IgD-negative memory B cell (primary cell): ENCODE data around the gene LY6G6F. TPM values are rescaled to one million over a fixed set of nuclear protein-coding genes. Genes with fewer than 3 reads are reported as not detected.

Experiments
- H3K27ac Mint-ChIP-seq, 3 donors: one replicate each; pipeline ENCODE4 v1.8.0; 2020 to 2022; ENCODE audit warnings: mild to moderate bottlenecking in 3 of 3, mixed read lengths in 3 of 3, moderate library complexity in 1 of 3
- H3K27me3 Mint-ChIP-seq: one replicate; pipeline ENCODE4 v1.8.0; 2021; ENCODE audit warnings: mixed read lengths
- H3K36me3 Mint-ChIP-seq: one replicate; pipeline ENCODE4 v1.8.0; 2020; ENCODE audit warnings: mild to moderate bottlenecking, mixed read lengths
- H3K4me1 Mint-ChIP-seq, 3 donors: one replicate each; pipeline ENCODE4 v1.8.0; 2020 to 2022; ENCODE audit warnings: mixed read lengths in 3 of 3, mild to moderate bottlenecking in 1 of 3
- H3K4me3 Mint-ChIP-seq, 4 donors: one replicate each; pipeline ENCODE4 v1.8.0; 2020 to 2022; ENCODE audit warnings: mild to moderate bottlenecking in 4 of 4, mixed read lengths in 4 of 4, moderate library complexity in 3 of 4
- H3K9me3 Mint-ChIP-seq, 3 donors: one replicate each; pipeline ENCODE4 v1.8.0; 2020 to 2021; ENCODE audit warnings: mixed read lengths in 3 of 3, mild to moderate bottlenecking in 1 of 3
- polyA plus RNA-seq: library from polyadenylated mRNA; unstranded; fragments of 300-500 nt; fragmentation: Illumina TruSeq; gene quantifications from one replicate; pipeline ENCODE4 v1.2.3, GENCODE V29; 2021

Gene LY6G6F
- polyA plus RNA-seq, 1 donor from 2014 or later = 0.95 TPM

GRCh38 chr6:31687860-31688693 is 18.6 kb upstream of the LY6G6F start:
- Mint-ChIP-seq H3K9me3 (no peaks in the 10 kb centered on the region), H3K4me3 (peak overlapping the region in 2 of 4 donors; percentile 6 to 43), H3K27ac (no peak overlapping the region), H3K4me1 (peaks cover 8 to 19% (median 17%) of the 10 kb centered on the region in 3 donors), H3K36me3 (no peaks in the 10 kb centered on the region), H3K27me3 (no peaks in the 10 kb centered on the region)

DNA sequence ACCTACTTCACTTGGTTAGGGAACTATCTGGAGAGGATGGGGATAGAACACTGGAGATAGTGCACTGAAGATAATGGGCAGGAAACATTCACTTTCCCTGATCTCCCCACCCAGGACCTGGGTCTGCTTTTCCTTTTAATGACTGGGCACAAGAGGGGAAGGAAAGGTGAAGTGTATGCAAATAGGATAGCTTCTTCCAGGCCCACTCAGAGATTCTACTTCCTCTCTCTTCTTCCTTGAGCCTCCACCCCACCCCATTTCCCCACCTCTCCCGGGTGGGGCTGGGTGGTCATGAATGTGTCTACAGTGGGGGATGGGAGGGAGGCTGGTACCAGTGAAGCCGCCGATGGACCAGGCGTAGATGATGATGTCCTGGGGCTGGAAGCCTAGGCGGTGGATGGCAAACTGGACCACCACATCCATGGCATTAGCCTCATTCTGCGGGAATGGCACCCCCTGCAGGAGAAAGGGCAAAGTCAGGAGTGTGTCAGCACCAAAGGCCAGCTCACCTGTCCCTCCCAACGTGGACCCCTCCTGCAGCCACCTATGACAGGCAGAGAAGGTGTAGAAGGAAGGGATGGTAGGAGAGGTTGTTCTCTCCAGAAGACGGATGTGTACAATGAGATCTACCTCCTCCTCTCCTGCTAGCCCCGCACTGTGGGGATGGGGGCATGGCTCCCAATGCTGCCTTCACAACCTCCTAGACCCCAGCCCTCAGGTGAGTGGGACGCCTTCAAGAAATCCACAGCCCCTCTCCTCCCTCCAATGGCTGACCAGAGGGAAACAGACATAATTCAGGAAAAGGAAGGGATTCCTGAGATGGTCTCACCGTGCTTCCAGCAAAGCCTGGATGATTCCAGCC is 17.2 kb upstream of the LY6G6F start:
- Mint-ChIP-seq H3K4me1 (peaks cover 8 to 19% (median 17%) of the 10 kb centered on the region in 3 donors), H3K27me3 (no peaks in the 10 kb centered on the region), H3K4me3 (peak overlapping the region in 2 of 4 donors; percentile 46 to 47), H3K36me3 (no peaks in the 10 kb centered on the region), H3K27ac (peak overlapping the region in 1 of 3 donors; percentile 73), H3K9me3 (no peaks in the 10 kb centered on the region)

DNA sequence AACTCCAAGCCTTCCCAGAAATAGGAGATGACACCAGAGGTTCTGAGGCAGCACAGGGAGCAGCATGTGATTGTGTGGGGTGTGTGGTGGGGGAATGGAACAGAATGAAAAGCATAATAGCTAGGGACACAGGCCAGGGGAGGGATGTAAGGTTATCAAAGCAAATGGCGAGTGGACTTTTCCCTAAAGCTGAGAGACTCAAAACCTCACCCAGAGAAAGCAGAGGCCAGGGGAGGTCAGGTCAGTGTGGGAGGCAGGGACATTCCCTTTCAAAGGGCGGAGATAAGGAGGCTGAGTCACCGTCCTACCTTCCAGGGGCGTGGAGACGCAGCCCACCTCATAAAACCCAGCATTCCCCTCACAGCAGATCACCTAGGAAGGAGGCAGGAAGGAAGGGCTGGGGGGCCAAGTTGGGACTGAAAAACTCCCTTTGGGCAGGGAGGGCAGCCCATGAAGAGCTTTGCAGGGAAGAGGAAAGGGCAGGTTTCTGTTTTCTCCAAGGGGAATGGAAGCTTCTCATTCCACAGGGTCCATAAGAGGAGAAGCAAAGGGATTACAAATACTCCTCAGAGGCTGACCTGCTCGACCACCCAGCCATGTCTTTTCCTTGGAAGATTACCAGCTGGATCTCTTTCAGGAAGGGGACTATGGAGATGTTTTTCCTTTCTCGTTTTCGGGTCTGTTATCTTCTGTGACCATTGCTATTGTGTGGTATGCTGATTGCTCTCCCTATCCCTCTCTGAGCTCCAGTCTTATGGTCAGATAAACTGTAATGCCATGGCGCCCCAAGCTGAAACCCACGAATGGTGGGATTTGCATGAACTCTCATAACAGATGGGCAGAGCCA is 16.2 kb upstream of the LY6G6F start:
- peak overlapping the region in 1 of 3 donors; percentile 71 for H3K27ac Mint-ChIP-seq
- H3K9me3 Mint-ChIP-seq = no peaks in the 10 kb centered on the region
- peaks cover 8 to 19% (median 17%) of the 10 kb centered on the region in 3 donors for H3K4me1 Mint-ChIP-seq
- peak overlapping the region in 1 of 4 donors; percentile 3 for H3K4me3 Mint-ChIP-seq
- no peaks in the 10 kb centered on the region for H3K36me3 Mint-ChIP-seq
- no peaks in the 10 kb centered on the region for H3K27me3 Mint-ChIP-seq

GRCh38 chr6:31691078-31691463 is 15.6 kb upstream of the LY6G6F start:
- H3K4me3 Mint-ChIP-seq = no peak overlapping the region
- no peak overlapping the region for H3K27ac Mint-ChIP-seq
- no peaks in the 10 kb centered on the region for H3K27me3 Mint-ChIP-seq
- H3K4me1 Mint-ChIP-seq = peaks cover 8 to 19% (median 17%) of the 10 kb centered on the region in 3 donors
- H3K36me3 Mint-ChIP-seq = no peaks in the 10 kb centered on the region
- H3K9me3 Mint-ChIP-seq = no peaks in the 10 kb centered on the region

DNA sequence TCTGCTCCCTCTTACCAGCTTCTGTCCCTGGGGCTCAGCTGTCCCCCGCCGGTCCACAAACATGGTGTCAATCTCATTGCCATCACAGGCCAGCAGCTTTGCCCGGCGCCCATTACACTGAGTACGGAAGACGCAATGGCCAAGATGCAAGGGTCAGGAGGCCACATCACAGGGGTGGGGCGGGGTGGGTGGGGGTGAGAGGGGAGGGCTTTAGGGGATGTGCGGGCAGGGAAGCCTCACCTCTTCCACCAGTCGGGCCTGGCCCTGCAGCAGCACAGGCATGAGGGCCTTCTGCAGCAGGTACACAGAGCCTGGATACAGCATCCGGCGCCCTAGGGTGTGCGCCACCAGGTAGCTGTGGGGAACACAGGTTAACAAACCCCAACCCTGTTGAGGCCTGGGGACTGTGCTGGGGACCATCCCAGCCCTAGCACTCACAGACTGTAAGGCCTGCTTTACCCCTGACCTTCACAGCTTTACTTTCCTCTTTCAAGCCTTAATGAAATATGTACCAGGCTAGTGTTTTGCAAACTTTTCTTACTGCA is 15.0 kb upstream of the LY6G6F start:
- Mint-ChIP-seq H3K27ac (no peak overlapping the region), H3K4me3 (no peak overlapping the region), H3K9me3 (no peaks in the 10 kb centered on the region), H3K4me1 (peaks cover 8 to 19% (median 17%) of the 10 kb centered on the region in 3 donors), H3K27me3 (no peaks in the 10 kb centered on the region), H3K36me3 (no peaks in the 10 kb centered on the region)

GRCh38 chr6:31692353-31692752 is 14.3 kb upstream of the LY6G6F start:
- H3K9me3 Mint-ChIP-seq = no peaks in the 10 kb centered on the region
- no peak overlapping the region for H3K27ac Mint-ChIP-seq
- H3K4me3 Mint-ChIP-seq = no peak overlapping the region
- no peaks in the 10 kb centered on the region for H3K36me3 Mint-ChIP-seq
- H3K27me3 Mint-ChIP-seq = no peaks in the 10 kb centered on the region
- H3K4me1 Mint-ChIP-seq = peaks cover 8 to 18% (median 17%) of the 10 kb centered on the region in 3 donors

GRCh38 chr6:31692886-31693285 is 13.8 kb upstream of the LY6G6F start:
- H3K4me1 Mint-ChIP-seq = peaks cover 8 to 17% (median 16%) of the 10 kb centered on the region in 3 donors
- peak overlapping the region in 1 of 3 donors; percentile 35 for H3K27ac Mint-ChIP-seq
- H3K4me3 Mint-ChIP-seq = no peak overlapping the region
- H3K36me3 Mint-ChIP-seq = no peaks in the 10 kb centered on the region
- no peaks in the 10 kb centered on the region for H3K9me3 Mint-ChIP-seq
- no peaks in the 10 kb centered on the region for H3K27me3 Mint-ChIP-seq

- H3K4me3 Mint-ChIP-seq = no peak overlapping the region
- H3K9me3 Mint-ChIP-seq = no peaks in the 10 kb centered on the region
Observed at GRCh38 chr6:31693535-31693934, 13.1 kb upstream of the LY6G6F start.

GRCh38 chr6:31697555-31697954 is 9.1 kb upstream of the LY6G6F start:
- Mint-ChIP-seq H3K4me3 (peak overlapping the region in 1 of 4 donors; percentile 41), H3K36me3 (no peaks in the 10 kb centered on the region)

More at GRCh38 chr6:31693535-31693934, 13.1 kb upstream of the LY6G6F start:
- H3K27ac Mint-ChIP-seq = no peak overlapping the region
- no peaks in the 10 kb centered on the region for H3K36me3 Mint-ChIP-seq
- no peaks in the 10 kb centered on the region for H3K27me3 Mint-ChIP-seq
- peaks cover 8 to 17% (median 15%) of the 10 kb centered on the region in 3 donors for H3K4me1 Mint-ChIP-seq

GRCh38 chr6:31700740-31701401 is 5.8 kb upstream of the LY6G6F start:
- peaks cover 5 to 22% (median 13%) of the 10 kb centered on the region in 3 donors for H3K4me1 Mint-ChIP-seq
- H3K27me3 Mint-ChIP-seq = no peaks in the 10 kb centered on the region

More at GRCh38 chr6:31697555-31697954, 9.1 kb upstream of the LY6G6F start:
- H3K4me1 Mint-ChIP-seq = peaks cover 0 to 18% (median 9%) of the 10 kb centered on the region in 3 donors
- peak overlapping the region; percentile 1 to 39 (median 36) for H3K27ac Mint-ChIP-seq
- no peaks in the 10 kb centered on the region for H3K27me3 Mint-ChIP-seq
- no peaks in the 10 kb centered on the region for H3K9me3 Mint-ChIP-seq

DNA sequence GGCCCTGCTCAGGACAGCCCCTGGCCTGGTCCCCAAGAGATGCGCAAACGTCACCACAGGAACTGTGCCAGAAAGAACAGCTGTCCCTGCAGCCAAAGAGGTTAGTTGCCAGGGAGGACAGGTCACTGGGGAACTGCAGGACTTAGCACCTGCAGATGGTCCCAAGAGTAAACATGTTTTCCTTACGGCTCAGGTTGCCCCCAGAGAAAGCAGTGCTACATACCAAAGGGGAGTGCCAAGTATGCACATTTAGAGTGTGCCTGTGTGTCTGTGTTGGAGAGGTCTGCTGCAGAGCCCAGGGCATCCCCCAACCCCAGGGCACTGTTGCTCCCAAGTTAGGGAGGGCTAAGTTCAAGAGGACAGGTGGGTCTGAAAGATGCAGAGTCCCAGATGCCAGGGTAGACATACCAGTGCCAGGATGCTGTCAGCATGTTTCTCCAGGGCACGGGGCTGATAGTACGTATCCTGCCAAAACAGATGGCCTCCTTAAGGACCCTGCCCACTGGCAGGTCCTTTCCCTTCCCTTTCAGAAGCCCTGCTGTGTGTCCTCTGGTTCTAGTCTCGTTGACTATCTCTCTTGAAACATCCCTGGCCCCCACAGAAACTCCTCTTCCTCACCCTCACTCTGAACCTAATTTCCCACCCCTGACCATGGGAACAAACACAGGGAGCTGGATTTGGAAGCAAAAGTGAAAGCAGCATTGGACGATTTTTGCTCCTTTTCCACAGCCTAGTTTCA is 4.8 kb upstream of the LY6G6F start:
- Mint-ChIP-seq H3K9me3 (no peaks in the 10 kb centered on the region), H3K4me3 (peak overlapping the region; percentile 82 to 99 (median 98)), H3K36me3 (no peaks in the 10 kb centered on the region), H3K4me1 (peaks cover 5 to 22% (median 13%) of the 10 kb centered on the region in 3 donors), H3K27me3 (no peaks in the 10 kb centered on the region), H3K27ac (peak overlapping the region; percentile 81 to 98 (median 98))

More at GRCh38 chr6:31700740-31701401, 5.8 kb upstream of the LY6G6F start:
- Mint-ChIP-seq H3K9me3 (no peaks in the 10 kb centered on the region), H3K36me3 (no peaks in the 10 kb centered on the region), H3K27ac (peak overlapping the region in 2 of 3 donors; percentile 8 to 67), H3K4me3 (peak overlapping the region; percentile 41 to 99 (median 84))

DNA sequence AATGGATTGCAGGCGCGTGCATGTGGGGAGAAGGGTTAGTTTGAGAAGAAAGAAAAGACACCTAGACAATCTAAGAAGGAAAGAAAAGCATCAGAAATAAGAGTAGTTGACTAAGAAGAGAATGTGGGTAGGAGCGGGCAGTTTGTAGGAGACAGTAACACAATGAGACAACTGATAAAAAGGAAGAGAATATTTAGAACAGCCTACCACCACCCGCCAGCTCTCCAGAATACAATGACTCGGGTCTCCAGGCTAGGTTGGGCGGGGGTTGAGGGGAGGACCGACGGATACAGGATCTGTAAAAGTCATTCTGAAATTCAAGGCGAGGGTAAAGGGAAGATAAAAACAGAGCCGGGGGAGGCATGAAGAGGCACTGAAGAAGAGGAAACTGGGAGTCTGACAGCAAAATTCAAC is 4.3 kb upstream of the LY6G6F start:
- Mint-ChIP-seq H3K9me3 (no peaks in the 10 kb centered on the region), H3K27ac (peak overlapping the region; percentile 81 to 98 (median 98)), H3K27me3 (no peaks in the 10 kb centered on the region), H3K4me1 (peaks cover 5 to 22% (median 13%) of the 10 kb centered on the region in 3 donors), H3K4me3 (peak overlapping the region; percentile 82 to 99 (median 98)), H3K36me3 (no peaks in the 10 kb centered on the region)
